ENCODE data around the gene BMP7.
"Not testable (repeated sequence)": the region's sequence is repeated elsewhere in the genome, so short reads cannot be mapped to it uniquely, and the experiment has no call there.

BMP7 gene

DNA sequence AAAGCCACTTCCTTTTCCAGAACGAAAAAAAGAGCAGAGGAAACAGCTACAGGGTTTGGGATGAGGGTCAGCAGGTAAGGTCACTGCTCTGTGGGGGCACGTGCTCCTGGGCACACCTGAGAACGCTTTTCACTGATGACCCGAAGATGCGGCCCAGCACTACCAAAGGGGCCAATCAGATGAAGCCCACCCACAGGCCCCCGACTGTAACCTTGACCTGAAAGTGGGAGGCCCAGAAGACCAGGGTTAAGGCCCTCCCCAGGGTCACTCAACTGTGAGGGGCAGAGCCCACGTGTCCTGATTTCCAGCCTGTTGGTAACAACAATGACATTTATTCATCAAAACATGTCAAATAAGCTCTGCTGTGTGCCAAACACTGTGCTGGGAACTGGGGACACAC lies 108.0 kb downstream of the BMP7 start:
- Histone ChIP-seq H3K27ac (ENCODE audit: low read length, poor library complexity, severe bottlenecking) (no peak overlapping the region), H3K27me3 (ENCODE audit: control insufficient read depth in 1 of 2, insufficient read depth in 1 of 2, low read length in 2 of 2) (peaks cover 12 to 45% of the 10 kb centered on the region in 2 experiments), H3K14ac (ENCODE audit: low read length in 2 of 2) (no peak overlapping the region), H3K23ac (ENCODE audit: low read length in 2 of 2) (no peak overlapping the region), H2BK12ac (ENCODE audit: low read length in 2 of 2) (no peak overlapping the region), H3K79me1 (replicated peaks; ENCODE audit: low read length, poor library complexity, severe bottlenecking) (no peaks in the 10 kb centered on the region), H3K18ac (ENCODE audit: low read depth in 1 of 2, low read length in 2 of 2) (no peak overlapping the region), H4K8ac (ENCODE audit: low read length) (no peak overlapping the region), H4K91ac (ENCODE audit: low read length) (no peak overlapping the region), H3K9ac (ENCODE audit: low read length) (no peak overlapping the region), H2AK5ac (ENCODE audit: low read length, severe bottlenecking) (no peak overlapping the region), H3K4me3 (ENCODE audit: insufficient read depth in 1 of 2, low read depth in 1 of 2, low read length in 2 of 2) (no peak overlapping the region), H2BK15ac (ENCODE audit: low read depth, poor library complexity, severe bottlenecking) (no peak overlapping the region), H3K4me1 (ENCODE audit: control insufficient read depth, insufficient read depth, low read depth, low read length) (no peaks in the 10 kb centered on the region), H2AFZ (ENCODE audit: low read depth, low read length) (no peak overlapping the region), H3K36me3 (ENCODE audit: control insufficient read depth in 1 of 2, insufficient read depth in 2 of 2, low read depth in 1 of 2, low read length in 2 of 2) (no peaks in the 10 kb centered on the region), H2BK5ac (ENCODE audit: low read depth, low read length, poor library complexity, severe bottlenecking) (no peak overlapping the region), H3K4me2 (ENCODE audit: low read length, poor library complexity, severe bottlenecking) (no peak overlapping the region), H2BK120ac (ENCODE audit: low read depth, low read length) (no peak overlapping the region), H3K9me3 (ENCODE audit: control insufficient read depth, low read length) (peaks cover under 1% of the 10 kb centered on the region), H3K4ac (ENCODE audit: low read depth in 1 of 2, low read length in 2 of 2) (no peak overlapping the region)
- DNase-seq, result no peak
- 76% methylated on average over 7 of the region's 7 CpGs for WGBS

DNA sequence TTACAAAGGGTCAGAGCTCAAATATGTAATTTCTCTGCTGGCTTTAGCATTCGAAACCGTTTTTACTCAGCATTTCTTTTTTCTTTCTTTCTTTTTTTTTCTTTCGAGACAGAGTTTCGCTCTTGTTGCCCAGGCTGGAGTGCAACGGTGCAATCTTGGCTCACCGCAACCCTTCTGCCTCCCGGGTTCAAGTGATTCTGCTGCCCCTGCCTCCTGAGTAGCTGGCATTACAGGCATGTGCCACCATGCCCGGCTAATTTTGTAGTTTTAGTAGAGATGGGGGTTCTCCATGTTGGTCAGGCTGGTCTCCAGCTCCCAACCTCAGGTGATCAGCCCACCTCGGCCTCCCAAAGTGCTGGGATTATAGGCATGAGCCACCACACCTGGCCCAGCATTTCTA lies 108.7 kb downstream of the BMP7 start:
- not testable (repeated sequence) for H3K79me1 ChIP-seq (replicated peaks; ENCODE audit: low read length, poor library complexity, severe bottlenecking); H4K8ac ChIP-seq (ENCODE audit: low read length); H2BK12ac ChIP-seq (ENCODE audit: low read length in 2 of 2); H3K9me3 ChIP-seq (ENCODE audit: control insufficient read depth, low read length); H3K14ac ChIP-seq (ENCODE audit: low read length in 2 of 2); H2BK120ac ChIP-seq (ENCODE audit: low read depth, low read length); H3K18ac ChIP-seq (ENCODE audit: low read depth in 1 of 2, low read length in 2 of 2); H3K4me1 ChIP-seq (ENCODE audit: control insufficient read depth, insufficient read depth, low read depth, low read length); H3K4me3 ChIP-seq (ENCODE audit: insufficient read depth in 1 of 2, low read depth in 1 of 2, low read length in 2 of 2); H3K23ac ChIP-seq (ENCODE audit: low read length in 2 of 2); H3K9ac ChIP-seq (ENCODE audit: low read length); H2AFZ ChIP-seq (ENCODE audit: low read depth, low read length); H4K91ac ChIP-seq (ENCODE audit: low read length); H2BK5ac ChIP-seq (ENCODE audit: low read depth, low read length, poor library complexity, severe bottlenecking); H2BK15ac ChIP-seq (ENCODE audit: low read depth, poor library complexity, severe bottlenecking); H3K27ac ChIP-seq (ENCODE audit: low read length, poor library complexity, severe bottlenecking); H2AK5ac ChIP-seq (ENCODE audit: low read length, severe bottlenecking); DNase-seq; H3K4me2 ChIP-seq (ENCODE audit: low read length, poor library complexity, severe bottlenecking); H3K36me3 ChIP-seq (ENCODE audit: control insufficient read depth in 1 of 2, insufficient read depth in 2 of 2, low read depth in 1 of 2, low read length in 2 of 2); H3K4ac ChIP-seq (ENCODE audit: low read depth in 1 of 2, low read length in 2 of 2)
- peaks cover 15 to 52% of the 10 kb centered on the region in 2 experiments for H3K27me3 ChIP-seq (ENCODE audit: control insufficient read depth in 1 of 2, insufficient read depth in 1 of 2, low read length in 2 of 2)
- WGBS, result 90% methylated on average over 8 of the region's 9 CpGs

DNA sequence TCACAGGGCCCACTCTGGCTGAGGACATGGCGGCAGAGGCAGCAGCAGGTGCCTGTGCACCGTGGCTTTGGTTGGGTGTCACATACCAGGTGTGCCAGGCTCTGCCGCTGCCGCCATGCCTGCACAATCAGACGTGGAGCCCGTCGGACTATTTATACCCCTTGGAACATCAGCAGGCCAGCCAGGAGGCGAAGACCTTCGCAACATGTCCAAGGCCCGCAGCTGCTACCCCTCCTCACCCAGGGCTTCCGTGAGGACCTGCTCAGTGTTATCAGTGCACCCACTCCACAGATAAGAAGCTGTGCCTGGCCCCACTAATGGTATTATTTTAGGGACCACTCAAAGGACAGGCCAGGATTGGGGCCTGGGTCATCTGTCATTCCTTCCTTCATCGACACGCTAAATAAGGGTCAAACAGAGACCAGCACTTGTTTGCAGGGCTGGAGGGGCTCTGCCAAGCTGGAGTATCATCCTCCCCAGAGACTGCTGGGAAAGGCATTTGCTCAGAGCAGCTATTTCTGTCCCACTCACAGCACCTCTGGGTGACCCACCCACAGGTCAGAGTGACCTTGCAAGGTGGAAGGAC lies 109.2 kb downstream of the BMP7 start:
- Histone ChIP-seq H3K4me1 (ENCODE audit: control insufficient read depth, insufficient read depth, low read depth, low read length) (no peaks in the 10 kb centered on the region), H2BK12ac (ENCODE audit: low read length in 2 of 2) (no peak overlapping the region), H3K79me1 (replicated peaks; ENCODE audit: low read length, poor library complexity, severe bottlenecking) (no peaks in the 10 kb centered on the region), H3K9me3 (ENCODE audit: control insufficient read depth, low read length) (no peaks in the 10 kb centered on the region), H3K4me2 (ENCODE audit: low read length, poor library complexity, severe bottlenecking) (no peak overlapping the region), H3K14ac (ENCODE audit: low read length in 2 of 2) (no peak overlapping the region), H3K9ac (ENCODE audit: low read length) (no peak overlapping the region), H3K4ac (ENCODE audit: low read depth in 1 of 2, low read length in 2 of 2) (no peak overlapping the region), H4K91ac (ENCODE audit: low read length) (no peak overlapping the region), H3K27ac (ENCODE audit: low read length, poor library complexity, severe bottlenecking) (no peak overlapping the region), H2AK5ac (ENCODE audit: low read length, severe bottlenecking) (no peak overlapping the region), H2BK15ac (ENCODE audit: low read depth, poor library complexity, severe bottlenecking) (no peak overlapping the region), H3K4me3 (ENCODE audit: insufficient read depth in 1 of 2, low read depth in 1 of 2, low read length in 2 of 2) (no peak overlapping the region), H3K18ac (ENCODE audit: low read depth in 1 of 2, low read length in 2 of 2) (no peak overlapping the region), H2AFZ (ENCODE audit: low read depth, low read length) (no peak overlapping the region), H2BK120ac (ENCODE audit: low read depth, low read length) (no peak overlapping the region), H3K23ac (ENCODE audit: low read length in 2 of 2) (no peak overlapping the region), H2BK5ac (ENCODE audit: low read depth, low read length, poor library complexity, severe bottlenecking) (no peak overlapping the region), H3K36me3 (ENCODE audit: control insufficient read depth in 1 of 2, insufficient read depth in 2 of 2, low read depth in 1 of 2, low read length in 2 of 2) (no peaks in the 10 kb centered on the region), H3K27me3 (ENCODE audit: control insufficient read depth in 1 of 2, insufficient read depth in 1 of 2, low read length in 2 of 2) (peaks cover 15 to 49% of the 10 kb centered on the region in 2 experiments), H4K8ac (ENCODE audit: low read length) (no peak overlapping the region)
- no peak for DNase-seq
- 95% methylated on average over 13 of the region's 13 CpGs for WGBS

DNA sequence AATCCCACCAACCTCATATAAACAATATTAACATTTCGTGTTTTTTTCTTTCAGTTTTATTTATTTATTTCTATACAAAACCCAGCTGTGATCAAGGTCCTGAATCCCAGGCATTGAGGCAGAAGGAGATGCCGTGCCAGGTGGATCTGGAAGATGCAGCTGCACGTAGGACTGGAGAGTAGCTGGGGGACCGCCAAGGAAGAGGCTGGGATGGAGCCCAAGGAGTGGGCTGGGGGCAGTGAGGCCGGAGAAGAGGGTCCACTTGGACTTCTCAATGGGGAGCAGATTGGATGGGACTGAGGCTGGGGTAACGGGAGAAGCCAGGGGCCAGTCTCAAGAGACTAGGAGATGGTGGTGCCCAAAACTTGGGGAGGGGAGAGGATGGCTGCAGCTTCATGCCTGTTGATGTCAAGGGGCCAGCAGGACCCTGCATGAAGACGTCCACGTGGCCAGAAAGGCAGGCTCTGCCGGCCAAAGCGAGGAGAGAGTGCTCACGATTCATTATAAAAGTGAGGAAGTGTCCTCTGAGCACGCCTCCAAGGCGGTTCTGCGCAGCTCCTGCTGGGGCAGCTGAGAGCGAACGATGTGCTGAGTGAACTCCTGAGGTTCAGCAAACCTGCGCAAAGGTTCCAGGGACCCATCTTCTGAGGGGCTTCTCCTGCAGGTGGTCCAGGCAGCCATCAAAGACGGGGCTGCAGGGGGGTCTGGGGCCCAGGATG lies 110.3 kb downstream of the BMP7 start:
- Histone ChIP-seq H3K79me1 (replicated peaks; ENCODE audit: low read length, poor library complexity, severe bottlenecking) (no peaks in the 10 kb centered on the region), H2BK12ac (ENCODE audit: low read length in 2 of 2) (no peak overlapping the region), H3K4me3 (ENCODE audit: insufficient read depth in 1 of 2, low read depth in 1 of 2, low read length in 2 of 2) (no peak overlapping the region), H3K9me3 (ENCODE audit: control insufficient read depth, low read length) (no peaks in the 10 kb centered on the region), H3K27ac (ENCODE audit: low read length, poor library complexity, severe bottlenecking) (no peak overlapping the region), H2BK5ac (ENCODE audit: low read depth, low read length, poor library complexity, severe bottlenecking) (no peak overlapping the region), H4K91ac (ENCODE audit: low read length) (no peak overlapping the region), H3K4me2 (ENCODE audit: low read length, poor library complexity, severe bottlenecking) (no peak overlapping the region), H3K23ac (ENCODE audit: low read length in 2 of 2) (no peak overlapping the region), H3K4ac (ENCODE audit: low read depth in 1 of 2, low read length in 2 of 2) (no peak overlapping the region), H4K8ac (ENCODE audit: low read length) (no peak overlapping the region), H3K27me3 (ENCODE audit: control insufficient read depth in 1 of 2, insufficient read depth in 1 of 2, low read length in 2 of 2) (peaks cover 15 to 41% of the 10 kb centered on the region in 2 experiments), H3K14ac (ENCODE audit: low read length in 2 of 2) (no peak overlapping the region), H3K4me1 (ENCODE audit: control insufficient read depth, insufficient read depth, low read depth, low read length) (no peaks in the 10 kb centered on the region), H3K9ac (ENCODE audit: low read length) (no peak overlapping the region), H3K18ac (ENCODE audit: low read depth in 1 of 2, low read length in 2 of 2) (no peak overlapping the region), H2AK5ac (ENCODE audit: low read length, severe bottlenecking) (no peak overlapping the region), H3K36me3 (ENCODE audit: control insufficient read depth in 1 of 2, insufficient read depth in 2 of 2, low read depth in 1 of 2, low read length in 2 of 2) (no peaks in the 10 kb centered on the region), H2BK15ac (ENCODE audit: low read depth, poor library complexity, severe bottlenecking) (no peak overlapping the region), H2AFZ (ENCODE audit: low read depth, low read length) (no peak overlapping the region), H2BK120ac (ENCODE audit: low read depth, low read length) (no peak overlapping the region)
- no peak for DNase-seq
- WGBS, result 79% methylated on average over 17 of the region's 18 CpGs
